ENCODE results near the gene B4GALT2. TPM values are rescaled to one million over a fixed set of nuclear protein-coding genes. Genes with fewer than 3 reads are reported as not detected.

Gene B4GALT2
- total RNA-seq, 1 experiment from 2014 or later: 76.4 TPM

- no peaks in the 10 kb centered on the region for H3K9me3 ChIP-seq (ENCODE audit: low read depth, low read length, poor library complexity, severe bottlenecking)
- H3K27me3 ChIP-seq (replicated peaks; ENCODE audit: insufficient read depth, low read depth, low read length, poor library complexity): no peaks in the 10 kb centered on the region
- peaks cover 11% of the 10 kb centered on the region for H3K36me3 ChIP-seq (ENCODE audit: insufficient read depth, low read length, poor library complexity, severe bottlenecking)
- ChIA-PET CTCF (no interaction called here), POLR2A (ENCODE audit: low non-redundant PET) (no interaction called here)
- TF ChIP-seq CTCF (conservative IDR thresholded peaks at IDR 0.05; ENCODE audit: low read depth, low read length): no peak
- TF ChIP-seq EZH2 (IDR thresholded peaks at IDR 0.05; ENCODE audit: borderline replicate concordance, low read depth, low read length, poor library complexity, severe bottlenecking): no peak
- no peak overlapping the region for H3K4me3 ChIP-seq (ENCODE audit: low read depth, low read length, poor library complexity, severe bottlenecking)
- intact Hi-C loops (cut with micrococcal nuclease; ENCODE audit: unreplicated experiment): no loop called here
- no peak overlapping the region for H3K27ac ChIP-seq (ENCODE audit: low read depth, low read length, poor library complexity, severe bottlenecking)
- DNase-seq (ENCODE audit: low spot score): no peak
- no TSS peak for BruUV-seq (replicated peaks)
- no peaks in the 10 kb centered on the region for H3K4me1 ChIP-seq (ENCODE audit: insufficient read depth, low read length, poor library complexity, severe bottlenecking)
These were observed 18.2 kb upstream of the B4GALT2 start for GRCh38 chr1:43960798-43961197.

- Histone ChIP-seq H3K27ac (ENCODE audit: low read depth, low read length, poor library complexity, severe bottlenecking) (no peak overlapping the region), H3K27me3 (replicated peaks; ENCODE audit: insufficient read depth, low read depth, low read length, poor library complexity) (no peaks in the 10 kb centered on the region), H3K36me3 (ENCODE audit: insufficient read depth, low read length, poor library complexity, severe bottlenecking) (peaks cover 11% of the 10 kb centered on the region), H3K4me1 (ENCODE audit: insufficient read depth, low read length, poor library complexity, severe bottlenecking) (no peaks in the 10 kb centered on the region), H3K4me3 (ENCODE audit: low read depth, low read length, poor library complexity, severe bottlenecking) (no peak overlapping the region), H3K9me3 (ENCODE audit: low read depth, low read length, poor library complexity, severe bottlenecking) (no peaks in the 10 kb centered on the region)
- no peak for DNase-seq (ENCODE audit: low spot score)
- intact Hi-C loops (cut with micrococcal nuclease; ENCODE audit: unreplicated experiment): no loop called here
- no TSS peak for BruUV-seq (replicated peaks)
- ChIA-PET CTCF (no interaction called here), POLR2A (ENCODE audit: low non-redundant PET) (no interaction called here)
- TF ChIP-seq EZH2 (IDR thresholded peaks at IDR 0.05; ENCODE audit: borderline replicate concordance, low read depth, low read length, poor library complexity, severe bottlenecking) (no peak), CTCF (conservative IDR thresholded peaks at IDR 0.05; ENCODE audit: low read depth, low read length) (no peak)
These were observed 17.3 kb upstream of the B4GALT2 start for GRCh38 chr1:43961692-43962091.

- ChIA-PET CTCF (no interaction called here), POLR2A (ENCODE audit: low non-redundant PET) (no interaction called here)
- Histone ChIP-seq H3K9me3 (ENCODE audit: low read depth, low read length, poor library complexity, severe bottlenecking) (no peaks in the 10 kb centered on the region), H3K27me3 (replicated peaks; ENCODE audit: insufficient read depth, low read depth, low read length, poor library complexity) (no peaks in the 10 kb centered on the region), H3K4me1 (ENCODE audit: insufficient read depth, low read length, poor library complexity, severe bottlenecking) (no peaks in the 10 kb centered on the region), H3K27ac (ENCODE audit: low read depth, low read length, poor library complexity, severe bottlenecking) (no peak overlapping the region), H3K36me3 (ENCODE audit: insufficient read depth, low read length, poor library complexity, severe bottlenecking) (peaks cover 11% of the 10 kb centered on the region), H3K4me3 (ENCODE audit: low read depth, low read length, poor library complexity, severe bottlenecking) (no peak overlapping the region)
- BruUV-seq (replicated peaks): no TSS peak
- TF ChIP-seq EZH2 (IDR thresholded peaks at IDR 0.05; ENCODE audit: borderline replicate concordance, low read depth, low read length, poor library complexity, severe bottlenecking) (no peak), CTCF (conservative IDR thresholded peaks at IDR 0.05; ENCODE audit: low read depth, low read length) (no peak)
- DNase-seq (ENCODE audit: low spot score): no peak
- intact Hi-C loops (cut with micrococcal nuclease; ENCODE audit: unreplicated experiment): no loop called here
These were observed 16.7 kb upstream of the B4GALT2 start for GRCh38 chr1:43962324-43962723.
